NCI-H2196 treated with DMSO at 0.1 percent for 48 hours (cell line): Measurements from ENCODE around the gene MTMR2.

Source experiments
- DNase-seq: peaks from one replicate; lab custom pipeline; 2025; ENCODE audit not compliant: unreplicated experiment; lab: John Stamatoyannopoulos, UW

Gene MTMR2

GRCh38 chr11:95918720-95919119 is 5.2 kb downstream of the MTMR2 start:
- no peak for DNase-seq

GRCh38 chr11:95918056-95918455 is 5.9 kb downstream of the MTMR2 start:
- DNase-seq: no peak

GRCh38 chr11:95917193-95918036 is 6.5 kb downstream of the MTMR2 start:
- DNase-seq: peak; percentile 63

GRCh38 chr11:95916049-95916448 is 7.9 kb downstream of the MTMR2 start:
- DNase-seq: no peak

- DNase-seq: no peak
Observed at GRCh38 chr11:95915051-95915450, 8.9 kb downstream of the MTMR2 start.

- DNase-seq: no peak
Observed at GRCh38 chr11:95913830-95914615, 9.9 kb downstream of the MTMR2 start.

GRCh38 chr11:95912902-95913560 is 10.9 kb downstream of the MTMR2 start:
- DNase-seq: no peak

- no peak for DNase-seq
Observed at GRCh38 chr11:95911369-95911759, 12.5 kb downstream of the MTMR2 start.

GRCh38 chr11:95910638-95911368 is 13.1 kb downstream of the MTMR2 start:
- DNase-seq: no peak

GRCh38 chr11:95908826-95909225 is 15.1 kb downstream of the MTMR2 start:
- no peak for DNase-seq

GRCh38 chr11:95907476-95907875 is 16.4 kb downstream of the MTMR2 start:
- no peak for DNase-seq

- DNase-seq: no peak
Observed at GRCh38 chr11:95904009-95904650, 19.8 kb downstream of the MTMR2 start.

GRCh38 chr11:95898782-95899181 is 25.1 kb downstream of the MTMR2 start:
- DNase-seq: no peak

GRCh38 chr11:95897731-95898130 is 26.2 kb downstream of the MTMR2 start:
- DNase-seq: no peak

- DNase-seq: no peak
Observed at GRCh38 chr11:95895815-95896214, 28.1 kb downstream of the MTMR2 start.

- DNase-seq: no peak
Observed at GRCh38 chr11:95892892-95893570, 30.9 kb downstream of the MTMR2 start.

- no peak for DNase-seq
Observed at GRCh38 chr11:95892492-95892891, 31.4 kb downstream of the MTMR2 start.

GRCh38 chr11:95891423-95892170 is 32.3 kb downstream of the MTMR2 start:
- no peak for DNase-seq

- DNase-seq: no peak
Observed at GRCh38 chr11:95888852-95889251, 35.1 kb downstream of the MTMR2 start.
